ENCODE results near the gene ZNF343. TPM values are rescaled to one million over a fixed set of nuclear protein-coding genes. Genes with fewer than 3 reads are reported as not detected.
A peak's percentile ranks its signal among the peaks of the same experiment; 100 is the strongest.

ZNF343 gene
- total RNA-seq, 1 donor from 2014 or later, result 6.3 TPM

DNA sequence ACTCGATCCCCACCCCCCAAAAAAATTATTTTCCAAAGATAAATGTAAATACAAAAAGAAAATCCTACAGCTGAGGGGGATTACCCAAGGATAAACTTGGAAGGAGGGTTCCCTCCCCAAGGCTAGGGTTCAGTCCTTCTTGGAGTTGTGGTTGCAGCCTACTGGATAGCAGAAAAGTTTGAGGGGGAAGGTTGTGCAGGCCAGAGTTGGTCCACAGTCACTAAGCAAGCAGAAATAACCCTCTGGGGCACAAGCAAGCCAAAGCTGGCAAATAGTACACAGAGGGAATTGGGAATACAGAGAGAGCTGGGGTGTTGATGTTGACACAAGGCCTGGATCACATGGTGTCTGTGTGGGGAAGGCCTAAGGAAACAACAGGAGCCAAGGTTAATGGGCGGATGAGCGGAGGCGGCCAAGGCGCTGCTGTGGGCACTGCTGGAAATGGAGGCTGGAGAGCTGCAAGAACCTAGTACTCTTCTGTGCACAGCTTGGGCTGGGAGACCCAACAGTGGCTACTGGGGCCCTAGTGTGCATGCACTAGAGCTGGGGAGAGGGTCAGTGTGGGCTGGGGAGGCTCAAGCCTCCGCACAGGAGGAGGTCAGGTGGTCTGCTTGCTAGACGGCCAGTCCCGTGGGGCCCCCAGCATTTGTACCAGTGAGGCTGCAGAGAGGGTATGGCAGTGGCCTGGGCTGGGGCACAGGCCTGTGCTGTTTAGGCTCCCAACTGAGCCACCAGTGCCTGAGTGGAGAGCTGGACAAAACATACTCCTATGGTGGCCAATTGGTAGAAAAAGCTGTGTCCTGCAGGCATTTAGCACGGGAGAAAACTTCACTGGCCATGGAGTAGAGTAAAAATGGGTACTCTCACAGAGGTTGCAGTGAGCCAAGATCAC is 32.6 kb downstream of the ZNF343 start:
- Histone ChIP-seq H3K27me3 (ENCODE audit: low read depth) (no peaks in the 10 kb centered on the region), H3K27ac (replicated peaks) (no peak overlapping the region), H3K9me3 (replicated peaks) (peaks cover 7% of the 10 kb centered on the region), H3K4me3 (no peak overlapping the region), H3K36me3 (peaks cover 14% of the 10 kb centered on the region), H3K4me1 (peaks cover 4% of the 10 kb centered on the region)
- TF ChIP-seq, protein P1, sequence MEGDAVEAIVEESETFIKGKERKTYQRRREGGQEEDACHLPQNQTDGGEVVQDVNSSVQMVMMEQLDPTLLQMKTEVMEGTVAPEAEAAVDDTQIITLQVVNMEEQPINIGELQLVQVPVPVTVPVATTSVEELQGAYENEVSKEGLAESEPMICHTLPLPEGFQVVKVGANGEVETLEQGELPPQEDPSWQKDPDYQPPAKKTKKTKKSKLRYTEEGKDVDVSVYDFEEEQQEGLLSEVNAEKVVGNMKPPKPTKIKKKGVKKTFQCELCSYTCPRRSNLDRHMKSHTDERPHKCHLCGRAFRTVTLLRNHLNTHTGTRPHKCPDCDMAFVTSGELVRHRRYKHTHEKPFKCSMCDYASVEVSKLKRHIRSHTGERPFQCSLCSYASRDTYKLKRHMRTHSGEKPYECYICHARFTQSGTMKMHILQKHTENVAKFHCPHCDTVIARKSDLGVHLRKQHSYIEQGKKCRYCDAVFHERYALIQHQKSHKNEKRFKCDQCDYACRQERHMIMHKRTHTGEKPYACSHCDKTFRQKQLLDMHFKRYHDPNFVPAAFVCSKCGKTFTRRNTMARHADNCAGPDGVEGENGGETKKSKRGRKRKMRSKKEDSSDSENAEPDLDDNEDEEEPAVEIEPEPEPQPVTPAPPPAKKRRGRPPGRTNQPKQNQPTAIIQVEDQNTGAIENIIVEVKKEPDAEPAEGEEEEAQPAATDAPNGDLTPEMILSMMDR (IDR thresholded peaks at IDR 0.05; ENCODE audit: borderline replicate concordance), result no peak
- intact Hi-C loops (cut with micrococcal nuclease), result no loop called here
- DNase-seq, result no peak

DNA sequence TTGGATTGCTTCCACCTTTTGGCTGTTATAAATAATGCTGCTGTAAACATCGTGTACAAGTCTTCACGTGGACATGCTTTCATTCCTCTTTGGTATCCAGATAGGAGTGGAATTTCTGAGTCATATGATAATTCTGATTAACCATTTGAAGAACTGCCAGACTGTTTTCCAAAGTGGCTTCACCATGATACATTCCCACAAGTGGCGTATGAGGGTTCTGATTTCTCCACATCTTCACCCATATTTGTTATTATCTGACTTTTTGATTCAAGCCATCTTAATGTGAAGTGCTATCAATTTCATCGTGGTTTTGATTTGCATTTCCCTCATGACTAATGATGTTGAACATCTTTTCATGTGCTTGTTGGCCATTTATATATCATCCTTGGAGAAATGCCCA is 35.2 kb downstream of the ZNF343 start:
- TF ChIP-seq, protein P1 (IDR thresholded peaks at IDR 0.05; ENCODE audit: borderline replicate concordance), result no peak
- no peaks in the 10 kb centered on the region for H3K36me3 ChIP-seq

DNA sequence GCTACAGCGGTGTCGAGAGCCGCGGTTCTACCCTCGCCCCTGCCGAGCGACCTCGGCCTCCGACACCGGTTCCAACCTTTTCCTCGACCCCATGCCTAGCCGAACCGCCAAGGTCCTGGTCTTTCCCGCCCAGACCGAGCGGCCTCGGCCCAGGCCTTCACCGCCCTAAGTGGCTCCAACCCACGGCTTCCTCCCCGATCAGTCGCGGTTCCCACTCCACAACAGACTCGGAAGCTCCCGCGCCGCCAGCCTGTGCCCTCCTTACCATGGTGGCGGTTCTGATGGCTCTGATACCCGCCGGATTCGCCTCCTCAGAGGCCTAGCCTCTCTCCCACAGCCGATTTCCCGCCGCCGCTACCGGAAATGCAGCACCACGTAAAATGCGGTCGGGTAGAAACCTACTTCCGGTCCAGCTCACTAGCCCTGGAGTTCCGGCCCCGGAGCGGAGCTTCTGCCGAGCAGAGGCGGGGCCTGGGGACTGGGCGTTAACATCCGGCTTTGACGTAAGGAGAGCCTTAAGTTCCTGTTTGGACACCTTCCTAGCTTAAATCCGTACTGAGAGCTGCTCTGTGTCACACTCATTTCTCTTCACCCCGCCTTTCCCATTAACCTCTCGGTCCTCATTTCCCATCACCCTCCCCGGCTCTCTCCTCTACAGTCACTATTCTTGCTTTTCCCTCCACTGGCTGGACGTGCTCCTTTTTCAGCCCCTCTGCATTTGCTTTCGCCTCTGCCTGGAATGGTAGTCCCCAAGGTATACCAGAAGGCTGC is 38.1 kb downstream of the ZNF343 start, which contains the start of gene SNRPB:
Gene SNRPB (minus strand): TSS at position 367 of the 771 bp plus-strand sequence. CDS start 99 bp downstream, at position 268.
- no peaks in the 10 kb centered on the region for H3K27me3 ChIP-seq (ENCODE audit: low read depth)
- TF ChIP-seq, protein P1 (IDR thresholded peaks at IDR 0.05; ENCODE audit: borderline replicate concordance), result no peak
- intact Hi-C loops (cut with micrococcal nuclease), result no loop called here

More for the DNA sequence above, 35.2 kb downstream of the ZNF343 start:
- intact Hi-C loops (cut with micrococcal nuclease), result no loop called here
- Histone ChIP-seq H3K4me1 (peaks cover 26% of the 10 kb centered on the region), H3K27me3 (ENCODE audit: low read depth) (no peaks in the 10 kb centered on the region), H3K4me3 (no peak overlapping the region), H3K27ac (replicated peaks) (no peak overlapping the region), H3K9me3 (replicated peaks) (no peaks in the 10 kb centered on the region)
- DNase-seq, result no peak

DNA sequence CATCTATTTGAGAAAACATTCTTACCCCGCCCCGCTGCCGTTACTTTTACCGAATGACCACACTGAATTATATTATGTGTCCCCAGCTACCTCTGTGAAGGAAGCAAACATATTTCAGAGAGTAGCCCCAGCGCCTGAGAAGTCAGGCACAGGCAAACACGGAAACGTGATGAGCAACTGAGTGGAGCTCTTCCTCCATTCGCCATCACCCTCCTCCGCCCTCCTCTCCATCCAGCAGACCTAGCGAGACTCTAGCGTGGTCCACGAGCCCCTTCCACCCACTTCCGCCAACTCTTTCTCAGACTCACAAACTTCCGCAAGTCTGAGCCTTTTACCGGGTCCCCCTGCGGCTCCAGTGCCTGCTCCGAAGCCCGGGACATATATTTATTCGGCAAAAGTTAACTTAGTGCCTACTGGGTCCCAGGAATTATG is 38.7 kb downstream of the ZNF343 start:
- TF ChIP-seq, protein P1 (IDR thresholded peaks at IDR 0.05; ENCODE audit: borderline replicate concordance), result no peak
- intact Hi-C loops (cut with micrococcal nuclease), result no loop called here
- Histone ChIP-seq H3K9me3 (replicated peaks) (no peaks in the 10 kb centered on the region), H3K4me3 (peak overlapping the region; percentile 90), H3K27me3 (ENCODE audit: low read depth) (no peaks in the 10 kb centered on the region), H3K27ac (replicated peaks) (peak overlapping the region; percentile 95), H3K36me3 (peaks cover 26% of the 10 kb centered on the region), H3K4me1 (peaks cover 33% of the 10 kb centered on the region)
- DNase-seq, result no peak

More for the DNA sequence above, 38.1 kb downstream of the ZNF343 start, which contains the start of gene SNRPB:
- peak within 1 kb of the TSS; percentile 95 for H3K27ac ChIP-seq (replicated peaks)
- H3K9me3 ChIP-seq (replicated peaks), result no peaks in the 10 kb centered on the region
- H3K4me1 ChIP-seq, result peaks cover 33% of the 10 kb centered on the region
- peaks cover 20% of the 10 kb centered on the region for H3K36me3 ChIP-seq
- peak within 1 kb of the TSS; percentile 90 for H3K4me3 ChIP-seq
- peak; percentile 95 for DNase-seq

DNA sequence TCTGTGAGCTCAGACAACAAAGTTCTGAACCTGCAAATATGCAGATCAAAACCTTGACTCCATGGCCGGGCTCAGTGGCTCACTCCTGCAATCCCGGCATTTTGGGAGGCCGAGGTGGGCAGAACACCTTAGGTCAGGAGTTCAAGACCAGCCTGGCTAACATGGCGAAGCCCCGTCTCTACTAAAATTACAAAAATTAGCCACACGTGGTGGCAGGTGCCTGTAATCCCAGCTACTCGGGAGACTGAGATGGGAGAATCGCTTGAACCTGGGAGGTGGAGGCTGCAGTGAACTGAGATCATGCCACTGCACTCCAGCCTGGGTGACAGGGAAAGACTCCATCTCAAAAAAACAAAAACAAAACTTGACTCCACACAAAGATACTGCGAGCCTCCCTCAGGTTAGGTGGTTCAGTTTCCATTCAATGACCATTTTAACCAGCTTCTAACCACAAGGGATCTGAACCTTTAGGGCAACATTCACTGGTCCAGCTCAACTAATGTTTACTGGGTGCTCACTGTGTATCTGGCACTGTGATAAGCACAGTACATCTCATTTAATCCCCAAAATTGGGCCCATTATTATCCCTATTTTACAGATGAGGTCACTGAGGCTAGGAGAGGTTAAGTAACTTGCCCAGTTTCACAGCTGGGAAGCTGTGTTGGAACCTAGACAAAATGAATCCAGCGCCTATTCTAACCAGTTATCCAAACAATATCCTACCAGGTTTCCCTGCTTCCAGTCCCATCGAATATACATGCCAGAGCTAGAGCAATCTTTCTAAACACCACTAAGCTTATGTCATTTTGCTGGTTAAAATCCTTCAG is 39.9 kb downstream of the ZNF343 start:
- no peaks in the 10 kb centered on the region for H3K9me3 ChIP-seq (replicated peaks)
- no peak for DNase-seq
- peak overlapping the region; percentile 90 for H3K4me3 ChIP-seq
- TF ChIP-seq, protein P1 (IDR thresholded peaks at IDR 0.05; ENCODE audit: borderline replicate concordance), result no peak
- intact Hi-C loops (cut with micrococcal nuclease), result no loop called here
- peaks cover 38% of the 10 kb centered on the region for H3K36me3 ChIP-seq
- H3K4me1 ChIP-seq, result peaks cover 33% of the 10 kb centered on the region
- H3K27me3 ChIP-seq (ENCODE audit: low read depth), result no peaks in the 10 kb centered on the region
- H3K27ac ChIP-seq (replicated peaks), result no peak overlapping the region
